Activated CD4-positive, alpha-beta T cell treated with anti-CD3 and anti-CD28 coated beads, Interleukin-10, Interleukin-2, amounts not matched to agents 100 ng/mL and 50 ng/mL, durations not matched to agents 16 hours and 8 hours (primary cell): ENCODE data around the gene SYF2.
A peak's percentile ranks its signal among the peaks of the same experiment; 100 is the strongest.
"Not testable (repeated sequence)": the region's sequence is repeated elsewhere in the genome, so short reads cannot be mapped to it uniquely, and the experiment has no call there.

Source experiments
- DNase-seq: peaks from one replicate; pipeline ENCODE4 v3.0.0-alpha.2; 2020

SYF2 gene

GRCh38 chr1:25245809-25246599 lies 13.7 kb upstream of the SYF2 start:
- peak; percentile 36 for DNase-seq

GRCh38 chr1:25245393-25245792 lies 13.1 kb upstream of the SYF2 start:
- no peak for DNase-seq

GRCh38 chr1:25243907-25244306 lies 11.6 kb upstream of the SYF2 start:
- DNase-seq, result no peak

GRCh38 chr1:25239681-25240541 lies 7.6 kb upstream of the SYF2 start:
- peak; percentile 97 for DNase-seq

- no peak for DNase-seq
These were observed 5.7 kb upstream of the SYF2 start for GRCh38 chr1:25238046-25238445.

GRCh38 chr1:25236261-25236660 lies 4.0 kb upstream of the SYF2 start:
- DNase-seq, result not testable (repeated sequence)

- not testable (repeated sequence) for DNase-seq
These were observed 3.1 kb upstream of the SYF2 start for GRCh38 chr1:25235411-25235810.

GRCh38 chr1:25232866-25233784 lies 823 bp upstream of the SYF2 start:
- DNase-seq, result peak; percentile 90

GRCh38 chr1:25223471-25223870 lies 8.8 kb downstream of the SYF2 start:
- no peak for DNase-seq

- no peak for DNase-seq
These were observed 9.7 kb downstream of the SYF2 start for GRCh38 chr1:25222606-25223005.

GRCh38 chr1:25220666-25221065 lies 11.6 kb downstream of the SYF2 start:
- DNase-seq, result no peak

GRCh38 chr1:25219661-25220251 lies 12.5 kb downstream of the SYF2 start:
- no peak for DNase-seq

- DNase-seq, result no peak
These were observed 14.6 kb downstream of the SYF2 start for GRCh38 chr1:25217598-25218232.

GRCh38 chr1:25217015-25217414 lies 15.3 kb downstream of the SYF2 start:
- DNase-seq, result no peak

- no peak for DNase-seq
These were observed 16.2 kb downstream of the SYF2 start for GRCh38 chr1:25216123-25216522.

GRCh38 chr1:25212725-25213124 lies 19.6 kb downstream of the SYF2 start:
- DNase-seq, result no peak

- DNase-seq, result no peak
These were observed 21.6 kb downstream of the SYF2 start for GRCh38 chr1:25210728-25211127.

GRCh38 chr1:25209516-25209915 lies 22.8 kb downstream of the SYF2 start:
- no peak for DNase-seq

GRCh38 chr1:25208561-25209222 lies 23.6 kb downstream of the SYF2 start:
- DNase-seq, result no peak

- no peak for DNase-seq
These were observed 24.2 kb downstream of the SYF2 start for GRCh38 chr1:25208092-25208491.

GRCh38 chr1:25206201-25206600 lies 26.1 kb downstream of the SYF2 start:
- no peak for DNase-seq
